Activated gamma-delta T cell (primary cell): ENCODE data around the gene ALG1L2.
A peak's percentile ranks its signal among the peaks of the same experiment; 100 is the strongest.
"Not testable (repeated sequence)": the region's sequence is repeated elsewhere in the genome, so short reads cannot be mapped to it uniquely, and the experiment has no call there.

Experiments
- DNase-seq: peaks from one replicate; lab custom pipeline; 2025; lab: John Stamatoyannopoulos, UW

ALG1L2 gene

GRCh38 chr3:130093741-130094391, 12.2 kb downstream of the ALG1L2 start:
- no peak for DNase-seq

DNA sequence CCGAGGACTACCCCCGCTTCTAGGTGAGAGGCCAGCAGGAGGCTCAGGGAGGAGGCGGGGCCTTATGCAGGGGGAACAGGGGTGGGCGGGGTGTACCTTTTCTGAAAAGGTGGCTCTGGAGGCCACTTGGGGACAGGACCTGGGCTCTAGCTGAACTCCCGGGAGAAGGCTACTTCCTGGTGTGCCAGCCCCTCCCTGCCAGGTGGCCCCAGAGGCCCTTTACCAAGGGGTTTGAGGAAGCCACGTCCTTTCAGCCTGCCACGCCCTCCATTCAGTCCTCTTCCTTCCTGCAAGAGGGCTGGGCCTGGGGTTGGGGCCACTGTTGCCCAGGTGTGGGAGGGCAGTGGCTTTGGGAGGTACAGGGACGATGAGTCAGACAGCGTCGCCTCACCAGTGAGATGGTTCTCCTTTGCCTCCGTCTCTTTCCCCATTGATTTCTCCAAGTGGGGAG, 12.9 kb downstream of the ALG1L2 start:
- DNase-seq = not testable (repeated sequence)

- not testable (repeated sequence) for DNase-seq
These were observed 14.2 kb downstream of the ALG1L2 start for GRCh38 chr3:130095858-130096257.

GRCh38 chr3:130097096-130097495, 15.5 kb downstream of the ALG1L2 start:
- not testable (repeated sequence) for DNase-seq

- not testable (repeated sequence) for DNase-seq
These were observed 16.3 kb downstream of the ALG1L2 start for GRCh38 chr3:130097690-130098638.

DNA sequence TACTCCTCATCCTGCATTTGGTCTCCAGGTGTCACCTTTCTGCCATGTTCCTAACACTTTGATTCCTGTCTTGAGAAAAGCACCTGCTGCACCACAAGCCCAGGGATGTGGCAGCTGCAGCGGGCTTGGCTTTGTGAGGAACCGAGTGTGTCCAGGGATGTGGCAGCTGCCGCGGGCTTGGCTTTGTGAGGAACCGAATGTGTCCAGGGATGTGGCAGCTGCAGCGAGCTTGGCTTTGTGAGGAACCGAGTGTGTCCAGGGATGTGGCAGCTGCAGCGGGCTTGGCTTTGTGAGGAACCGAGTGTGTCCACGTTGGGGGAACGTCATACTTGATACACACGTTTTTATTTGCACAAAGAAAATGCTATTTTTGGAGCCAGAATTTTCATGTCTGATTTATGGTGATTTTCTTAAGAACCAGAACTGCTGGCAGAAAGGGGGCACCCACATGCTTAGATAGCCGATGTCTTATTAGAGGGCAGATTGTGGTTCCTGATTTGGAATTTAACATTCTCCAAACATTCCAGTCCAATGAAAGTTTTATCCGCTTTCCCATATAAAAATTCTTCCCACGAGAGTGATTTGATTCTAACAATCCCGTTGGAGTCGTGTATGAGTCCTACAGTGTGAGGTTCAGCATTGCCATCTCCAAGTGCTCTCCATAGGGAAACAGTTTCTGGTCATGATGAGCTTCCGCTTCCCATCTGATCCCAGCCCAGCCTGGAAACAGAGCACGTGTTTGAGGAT, 17.2 kb downstream of the ALG1L2 start:
- not testable (repeated sequence) for DNase-seq

DNA sequence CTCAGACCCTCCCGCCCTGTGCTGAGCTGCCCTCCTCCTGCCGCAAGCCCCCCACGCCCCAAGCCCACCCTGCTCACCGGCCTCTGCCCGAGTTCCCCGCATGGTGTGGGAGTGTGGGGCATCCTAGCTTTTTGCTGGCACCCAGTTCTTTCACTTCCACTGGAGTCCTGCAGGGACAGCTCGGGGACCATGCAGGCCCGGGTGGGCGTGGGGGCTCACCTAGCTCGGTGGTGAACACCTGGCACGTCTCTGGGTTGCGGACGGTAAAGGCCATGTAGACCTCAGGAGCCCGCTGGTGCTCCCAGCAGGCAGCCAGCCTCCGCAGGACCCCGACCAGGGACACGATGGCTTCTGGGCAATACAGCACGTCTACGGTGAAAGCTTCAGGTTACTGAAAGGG, 20.9 kb downstream of the ALG1L2 start:
- DNase-seq = not testable (repeated sequence)

DNA sequence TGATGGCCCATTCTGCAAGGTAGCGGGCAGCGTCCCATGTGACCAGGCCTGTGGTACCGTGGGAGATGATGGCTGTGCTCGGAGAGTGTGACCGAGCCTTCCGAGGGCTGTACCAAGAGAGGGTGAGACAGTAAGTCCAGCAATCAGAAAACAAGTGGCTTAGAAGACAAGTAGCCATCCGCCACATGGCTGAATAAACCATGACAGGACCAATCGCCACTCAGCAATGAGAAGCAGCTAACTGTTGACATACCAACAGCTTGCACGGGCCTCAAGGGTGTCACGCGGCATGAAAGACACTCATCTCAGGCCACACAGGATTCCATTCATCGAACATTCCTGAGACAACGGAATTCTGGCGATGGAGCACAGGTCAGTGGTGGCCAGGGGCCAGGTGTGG, 22.6 kb downstream of the ALG1L2 start:
- DNase-seq = not testable (repeated sequence)

DNA sequence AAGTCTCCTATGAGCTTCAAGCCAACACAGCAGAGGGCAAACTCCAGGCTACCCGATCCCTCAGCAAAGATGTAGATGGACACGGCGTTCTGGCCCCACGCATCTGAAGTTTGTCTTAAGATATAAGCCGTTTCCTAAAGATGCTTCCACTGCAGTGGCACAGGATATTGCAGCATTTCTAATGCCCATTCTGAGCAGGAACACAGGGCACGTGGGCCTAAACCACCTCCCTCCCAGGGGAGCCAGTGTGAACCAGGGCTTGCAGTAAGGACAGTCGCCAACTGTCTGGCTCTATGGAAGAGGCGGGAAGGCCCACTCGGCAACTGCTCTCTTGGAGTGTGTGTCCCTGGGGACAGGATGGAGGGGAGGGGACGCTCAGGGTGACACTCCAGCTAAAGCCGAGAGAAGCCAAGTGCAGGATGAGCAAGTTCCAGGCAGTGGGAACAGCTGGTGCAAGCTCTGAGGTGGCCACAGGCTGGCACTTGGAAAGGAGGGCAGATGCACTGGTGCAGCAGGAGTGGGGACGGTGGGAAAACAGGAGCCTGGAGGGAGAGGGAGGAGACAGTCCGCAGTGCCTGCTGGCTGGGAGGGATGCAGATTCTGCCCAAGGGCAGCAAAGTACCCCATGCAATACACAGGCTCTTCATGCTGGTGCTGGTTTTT, 25.8 kb downstream of the ALG1L2 start:
- not testable (repeated sequence) for DNase-seq

- not testable (repeated sequence) for DNase-seq
These were observed 27.4 kb downstream of the ALG1L2 start for GRCh38 chr3:130108836-130109585.

DNA sequence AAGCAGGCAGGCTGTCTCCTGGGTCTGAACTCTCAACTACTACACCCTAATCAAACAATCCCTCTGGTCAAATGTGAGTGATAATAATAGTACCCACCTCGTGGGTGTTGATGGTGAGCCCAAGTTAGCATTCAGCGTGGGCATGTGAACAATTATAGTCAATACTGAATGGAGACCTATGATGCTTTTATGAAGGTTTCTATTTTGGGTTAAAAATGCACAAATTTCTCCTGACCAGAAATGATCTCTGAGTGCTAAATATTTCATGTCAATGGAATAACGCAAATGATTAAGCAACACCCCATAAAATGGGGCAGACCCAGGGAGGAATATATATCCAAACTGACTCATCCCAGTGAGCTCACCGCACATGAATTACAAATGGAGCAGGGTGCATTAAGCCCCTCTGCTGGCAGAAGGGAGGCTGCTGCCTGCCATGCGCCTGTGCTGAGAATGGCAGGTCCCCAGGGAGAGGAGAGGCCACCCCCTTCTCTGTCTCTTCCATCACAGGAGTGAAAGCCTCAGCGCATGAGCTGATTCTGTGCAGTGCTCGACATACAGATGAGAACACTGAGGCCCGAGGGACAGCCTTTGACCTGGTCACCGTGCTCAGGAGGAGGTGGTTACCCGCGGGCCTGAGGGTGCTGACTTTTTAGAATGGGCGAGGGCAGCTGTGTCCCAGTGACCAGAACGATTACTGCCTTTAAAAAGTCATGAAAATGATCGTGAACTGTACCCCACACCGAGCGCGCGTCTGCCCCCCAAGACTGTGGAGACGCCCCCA, 28.9 kb downstream of the ALG1L2 start:
- not testable (repeated sequence) for DNase-seq

GRCh38 chr3:130111185-130111864, 29.7 kb downstream of the ALG1L2 start:
- peak; percentile 98 for DNase-seq

DNA sequence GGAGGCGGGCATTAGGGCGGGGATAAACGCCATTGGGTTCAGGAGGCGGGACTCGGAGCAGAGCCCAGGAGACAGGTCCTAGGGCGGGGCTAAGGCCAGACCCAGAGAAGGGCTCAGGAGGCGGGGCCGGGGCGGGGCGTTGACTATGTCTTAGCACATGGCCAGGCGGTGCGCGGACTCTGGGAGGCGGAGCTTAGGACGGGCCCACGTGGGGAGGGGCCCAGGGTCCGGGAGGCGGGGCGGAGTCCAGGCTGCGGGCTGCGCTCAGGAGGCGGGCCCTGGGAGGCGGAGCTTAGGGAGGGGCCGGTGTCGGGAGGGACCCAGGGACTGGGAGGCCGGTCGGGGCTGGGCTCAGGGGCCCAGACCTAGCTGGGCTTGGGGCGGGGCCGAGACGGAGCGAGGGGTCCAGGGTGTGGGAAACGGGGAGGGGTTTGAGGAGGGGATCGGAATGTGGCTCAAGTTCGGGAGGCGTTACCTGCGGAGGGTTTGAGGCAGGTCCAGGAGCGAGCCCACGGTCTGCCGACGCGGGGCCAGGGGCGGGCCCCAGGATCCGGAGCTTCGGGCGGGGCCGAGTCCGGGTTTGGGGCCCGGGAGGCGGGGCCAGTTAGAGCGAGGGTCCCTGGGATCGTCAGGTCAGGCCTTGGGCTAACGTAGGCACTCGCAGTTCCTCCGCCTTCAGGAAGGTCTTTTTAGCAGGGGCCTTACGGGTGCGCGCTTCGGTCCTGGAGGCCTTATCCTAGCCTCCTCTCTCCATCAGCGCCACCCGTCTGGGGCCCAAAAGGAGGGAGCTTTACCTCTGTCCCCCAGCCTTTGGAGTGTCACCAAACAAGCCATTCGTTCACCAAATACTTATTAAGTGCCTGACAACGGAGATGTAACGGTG, 30.5 kb downstream of the ALG1L2 start:
- DNase-seq = peak; percentile 98

DNA sequence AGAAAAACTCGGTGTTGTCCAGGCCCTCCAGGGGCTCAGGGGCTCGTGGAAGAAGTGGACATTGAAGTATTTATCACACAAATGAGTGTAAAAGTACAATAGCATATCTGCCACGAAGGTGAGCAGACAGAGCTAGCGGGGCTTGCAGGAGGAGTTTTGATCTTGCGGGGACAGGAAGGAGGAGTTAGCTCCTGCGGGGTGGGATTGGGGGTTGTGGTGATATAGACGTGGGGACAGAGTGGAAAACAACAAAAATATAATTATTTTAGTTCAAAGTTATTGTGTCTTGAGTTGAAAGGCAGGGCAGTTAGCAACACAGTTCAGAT, 31.1 kb downstream of the ALG1L2 start:
- not testable (repeated sequence) for DNase-seq

DNA sequence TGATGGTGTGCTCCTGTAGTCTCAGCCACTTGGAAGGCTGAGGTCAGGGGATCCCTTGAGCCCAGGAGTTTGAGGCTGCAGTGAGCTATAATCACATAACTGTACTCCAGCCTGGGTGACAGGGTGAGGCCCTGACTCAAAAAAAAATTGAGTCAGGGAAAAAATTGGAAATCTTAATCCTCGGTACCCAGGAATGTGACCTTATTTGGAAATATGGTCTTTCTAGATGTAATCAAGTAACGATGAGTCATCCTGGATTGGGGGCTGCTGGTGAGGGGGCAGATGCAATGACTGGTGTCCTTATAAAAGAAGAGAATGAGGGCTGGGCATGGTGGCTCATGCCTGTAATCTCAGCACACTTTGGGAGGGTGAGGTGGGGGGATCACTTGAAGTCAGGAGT, 33.8 kb downstream of the ALG1L2 start:
- DNase-seq = not testable (repeated sequence)

DNA sequence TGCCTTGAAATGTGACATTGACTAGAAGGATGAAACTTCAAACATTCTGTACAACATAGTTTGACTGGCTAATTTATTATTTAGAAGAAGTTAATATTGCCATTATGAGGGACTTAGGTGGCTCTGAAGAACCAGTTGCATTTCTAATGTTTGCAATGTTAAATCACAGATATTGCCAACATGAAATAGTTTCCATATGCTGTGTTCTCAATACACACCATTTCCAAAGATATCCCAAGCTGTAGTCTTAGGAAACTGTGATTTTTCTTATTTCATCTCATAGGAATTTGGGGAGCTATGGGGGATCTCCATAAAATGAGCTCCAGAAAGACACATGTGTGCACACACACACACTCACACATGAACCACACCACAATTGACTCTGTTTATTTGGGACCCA, 36.3 kb downstream of the ALG1L2 start:
- DNase-seq = no peak

DNA sequence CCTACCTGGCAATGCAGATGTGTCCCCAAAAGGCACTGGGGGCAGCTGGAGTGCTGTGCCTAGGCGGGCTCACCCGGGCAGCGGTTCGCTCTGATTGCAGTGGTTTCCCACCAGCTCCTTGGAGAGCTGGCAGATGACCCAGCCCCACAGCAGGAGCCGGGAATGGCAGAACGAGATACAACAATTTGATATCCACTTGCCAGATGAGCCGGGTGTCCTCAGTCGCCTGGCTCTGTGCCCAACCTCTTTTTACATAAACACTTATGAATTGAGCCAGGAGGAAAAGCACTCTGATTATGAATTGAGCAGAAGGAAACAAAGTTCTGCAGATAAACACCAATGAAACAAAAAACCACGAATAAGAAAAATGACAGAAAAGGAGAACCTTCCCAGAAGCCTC, 38.2 kb downstream of the ALG1L2 start:
- not testable (repeated sequence) for DNase-seq

GRCh38 chr3:130120291-130120690, 38.7 kb downstream of the ALG1L2 start:
- DNase-seq = not testable (repeated sequence)
